Stimulated activated CD8-positive, alpha-beta memory T cell treated with anti-CD3 and anti-CD28 coated beads, Interleukin-4, amount 100 ng/mL, for 24 hours (primary cell): Measurements from ENCODE around the gene RBM15B.
"Not testable (repeated sequence)": the region's sequence is repeated elsewhere in the genome, so short reads cannot be mapped to it uniquely, and the experiment has no call there.

Experiments
- DNase-seq: peaks from one replicate; pipeline ENCODE4 v3.0.0-alpha.2; 2020; ENCODE audit warnings: low read depth

Gene RBM15B

GRCh38 chr3:51391075-51391565 is at the start of gene RBM15B:
RBM15B (plus strand) TSS chr3:51391285; CDS start chr3:51391400, 115 bp downstream.
- peak; percentile 98 for DNase-seq

GRCh38 chr3:51343918-51344687 is 47.0 kb upstream of the RBM15B start:
- no peak for DNase-seq

- no peak for DNase-seq
Observed at GRCh38 chr3:51350751-51351150, 40.3 kb upstream of the RBM15B start.

GRCh38 chr3:51353131-51353530 is 38.0 kb upstream of the RBM15B start:
- no peak for DNase-seq

- no peak for DNase-seq
Observed at GRCh38 chr3:51353691-51354090, 37.4 kb upstream of the RBM15B start.

GRCh38 chr3:51354172-51354571 is 36.9 kb upstream of the RBM15B start:
- no peak for DNase-seq

GRCh38 chr3:51354731-51355615 is 36.1 kb upstream of the RBM15B start:
- no peak for DNase-seq

GRCh38 chr3:51355891-51356578 is 35.0 kb upstream of the RBM15B start:
- no peak for DNase-seq

- DNase-seq = no peak
Observed at GRCh38 chr3:51357856-51358255, 33.2 kb upstream of the RBM15B start.

- DNase-seq = no peak
Observed at GRCh38 chr3:51358981-51359380, 32.1 kb upstream of the RBM15B start.

GRCh38 chr3:51360806-51361205 is 30.3 kb upstream of the RBM15B start:
- no peak for DNase-seq

GRCh38 chr3:51361746-51362145 is 29.3 kb upstream of the RBM15B start:
- no peak for DNase-seq

- DNase-seq = no peak
Observed at GRCh38 chr3:51362476-51362875, 28.6 kb upstream of the RBM15B start.

GRCh38 chr3:51368276-51368675 is 22.8 kb upstream of the RBM15B start:
- not testable (repeated sequence) for DNase-seq

- no peak for DNase-seq
Observed at GRCh38 chr3:51371943-51372557, 19.0 kb upstream of the RBM15B start.

GRCh38 chr3:51373658-51374421 is 17.2 kb upstream of the RBM15B start:
- DNase-seq = no peak

GRCh38 chr3:51374456-51374855 is 16.6 kb upstream of the RBM15B start:
- no peak for DNase-seq

GRCh38 chr3:51375136-51375535 is 15.9 kb upstream of the RBM15B start:
- DNase-seq = no peak

- DNase-seq = no peak
Observed at GRCh38 chr3:51375571-51375970, 15.5 kb upstream of the RBM15B start.

- DNase-seq = no peak
Observed at GRCh38 chr3:51378065-51378464, 13.0 kb upstream of the RBM15B start.

- DNase-seq = no peak
Observed at GRCh38 chr3:51378726-51379125, 12.4 kb upstream of the RBM15B start.
